Right lung (tissue), 5 donors: ENCODE data around the gene TNPO2. TPM values are rescaled to one million over a fixed set of nuclear protein-coding genes. Genes with fewer than 3 reads are reported as not detected.
A peak's percentile ranks its signal among the peaks of the same experiment; 100 is the strongest.
"Not testable (repeated sequence)": the region's sequence is repeated elsewhere in the genome, so short reads cannot be mapped to it uniquely, and the experiment has no call there.

ENCODE experiments used
- DNase-seq, 2 donors: peaks; one replicate each; pipeline ENCODE4 v3.0.0-alpha.2; 2013
- polyA plus RNA-seq, 5 donors: library from polyadenylated mRNA; unstranded; fragments of 120-200 nt; gene quantifications; one replicate each; pipeline versions ENCODE4 v1.2.1 to v1.2.3, GENCODE V29; 2013; ENCODE audit warnings: inconsistent platforms in 1 of 5, low replicate concordance in 1 of 5; ENCODE audit not compliant: insufficient read length in 5 of 5, insufficient read depth in 1 of 5

The TNPO2 gene
- polyA plus RNA-seq, 5 donors: 69.3 to 85.1 (median 75.9) TPM

GRCh38 chr19:12678039-12678438, 45.7 kb downstream of the TNPO2 start:
- DNase-seq: not testable (repeated sequence)

DNA sequence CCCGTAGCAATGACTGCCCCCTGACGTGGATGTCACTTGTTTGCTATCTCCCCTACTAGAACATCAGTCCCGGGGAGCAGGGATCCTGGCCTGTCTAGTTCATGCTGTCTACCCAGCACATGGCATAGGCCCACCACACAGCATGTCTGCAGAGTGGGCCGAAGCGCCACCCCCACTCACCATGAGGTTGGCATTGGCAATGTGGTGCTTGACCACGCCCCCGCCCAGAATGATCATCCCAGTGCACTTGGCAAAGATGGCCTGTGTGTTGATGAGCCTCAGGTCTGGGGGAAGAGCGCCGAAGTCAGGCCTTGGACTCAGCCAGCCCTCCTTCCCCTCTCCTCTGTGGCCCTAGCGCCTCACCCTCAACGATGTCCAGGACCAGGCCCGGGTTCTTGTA, 46.8 kb downstream of the TNPO2 start:
- no peak for DNase-seq

DNA sequence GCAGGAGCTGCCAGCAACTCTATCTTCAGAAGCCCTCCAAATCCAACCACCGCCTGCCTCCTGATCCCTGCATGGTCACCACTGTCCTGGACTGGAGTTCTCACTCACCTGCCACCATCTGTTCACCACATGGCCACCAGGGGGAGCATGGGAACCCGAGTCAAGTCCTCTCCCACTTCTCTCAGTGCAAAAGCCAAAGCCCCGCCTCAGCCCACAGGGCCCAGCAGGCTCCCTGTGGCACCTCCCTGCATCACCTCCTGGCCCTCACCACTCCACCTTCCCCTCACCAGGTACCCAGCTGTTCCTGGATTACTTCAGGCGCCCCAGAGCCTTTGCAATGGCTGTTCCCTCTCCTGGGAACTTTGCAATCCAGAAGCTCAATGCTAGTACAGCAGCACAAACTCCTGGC, 47.3 kb downstream of the TNPO2 start:
- DNase-seq: peak; percentile 36 to 53

DNA sequence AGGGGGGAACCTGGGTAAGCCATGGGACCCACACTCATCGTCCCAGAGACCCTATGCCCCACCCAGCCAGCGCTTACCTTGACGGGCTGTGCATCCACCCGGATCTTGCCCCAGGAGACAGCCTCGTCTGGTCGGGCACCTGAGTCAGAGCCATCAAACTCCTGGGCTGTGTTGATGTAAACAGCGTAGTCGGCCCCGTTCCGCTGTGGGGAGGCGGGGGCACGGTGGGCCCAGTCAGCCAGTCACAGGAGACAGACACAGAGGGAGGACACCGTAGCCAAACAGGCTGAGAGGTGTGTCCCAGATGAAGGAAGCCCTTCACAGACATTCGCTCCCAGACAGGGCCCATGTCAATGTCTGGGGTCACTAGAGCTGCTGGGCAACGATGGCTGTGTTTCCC, 47.8 kb downstream of the TNPO2 start:
- no peak for DNase-seq

DNA sequence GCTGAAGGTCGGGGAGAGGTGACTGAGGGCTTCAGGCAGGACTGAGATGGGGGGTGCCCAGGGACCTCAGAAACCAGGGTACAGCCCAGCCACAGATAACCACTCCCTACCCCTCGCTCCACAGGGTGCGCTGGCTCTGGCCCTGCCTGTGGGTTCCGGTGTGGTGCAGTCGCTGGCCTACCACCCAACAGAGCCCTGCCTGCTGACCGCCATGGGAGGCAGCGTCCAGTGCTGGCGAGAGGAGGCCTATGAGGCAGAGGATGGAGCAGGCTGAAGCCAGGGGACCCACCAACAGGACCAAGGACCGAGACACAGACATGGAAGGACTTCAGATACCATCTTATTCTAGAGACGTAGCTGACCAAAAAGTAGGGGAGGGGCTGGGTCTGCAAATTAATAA, 48.3 kb downstream of the TNPO2 start:
- no peak for DNase-seq

- no peak for DNase-seq
Observed at GRCh38 chr19:12672744-12673143, 51.0 kb downstream of the TNPO2 start.

- no peak for DNase-seq
Observed at GRCh38 chr19:12670159-12670928, 53.4 kb downstream of the TNPO2 start.

- DNase-seq: peak; percentile 83 to 86
Observed at GRCh38 chr19:12669270-12670158, 54.2 kb downstream of the TNPO2 start.

GRCh38 chr19:12668932-12669269, 54.8 kb downstream of the TNPO2 start:
- DNase-seq: no peak

DNA sequence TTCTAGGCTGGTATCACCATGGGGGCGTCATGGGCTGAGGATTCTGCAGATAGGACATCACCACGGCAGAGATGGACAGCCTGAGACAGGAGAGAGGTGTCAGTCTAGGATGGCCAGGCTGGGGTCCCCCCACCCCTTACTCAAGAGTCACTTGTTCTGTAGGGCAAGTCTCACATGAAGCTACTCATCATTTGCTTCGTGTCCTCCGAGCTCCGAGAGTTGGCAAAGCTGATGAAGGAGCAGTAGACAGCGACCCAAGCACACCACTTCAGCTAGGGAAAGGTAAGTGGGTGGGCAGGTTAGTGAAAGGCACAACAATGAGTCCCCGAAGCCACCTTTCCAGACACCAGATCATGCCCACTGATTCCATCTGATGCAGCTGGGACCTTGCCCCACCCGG, 55.4 kb downstream of the TNPO2 start:
- no peak for DNase-seq

- DNase-seq: no peak
Observed at GRCh38 chr19:12667731-12668302, 55.9 kb downstream of the TNPO2 start.

DNA sequence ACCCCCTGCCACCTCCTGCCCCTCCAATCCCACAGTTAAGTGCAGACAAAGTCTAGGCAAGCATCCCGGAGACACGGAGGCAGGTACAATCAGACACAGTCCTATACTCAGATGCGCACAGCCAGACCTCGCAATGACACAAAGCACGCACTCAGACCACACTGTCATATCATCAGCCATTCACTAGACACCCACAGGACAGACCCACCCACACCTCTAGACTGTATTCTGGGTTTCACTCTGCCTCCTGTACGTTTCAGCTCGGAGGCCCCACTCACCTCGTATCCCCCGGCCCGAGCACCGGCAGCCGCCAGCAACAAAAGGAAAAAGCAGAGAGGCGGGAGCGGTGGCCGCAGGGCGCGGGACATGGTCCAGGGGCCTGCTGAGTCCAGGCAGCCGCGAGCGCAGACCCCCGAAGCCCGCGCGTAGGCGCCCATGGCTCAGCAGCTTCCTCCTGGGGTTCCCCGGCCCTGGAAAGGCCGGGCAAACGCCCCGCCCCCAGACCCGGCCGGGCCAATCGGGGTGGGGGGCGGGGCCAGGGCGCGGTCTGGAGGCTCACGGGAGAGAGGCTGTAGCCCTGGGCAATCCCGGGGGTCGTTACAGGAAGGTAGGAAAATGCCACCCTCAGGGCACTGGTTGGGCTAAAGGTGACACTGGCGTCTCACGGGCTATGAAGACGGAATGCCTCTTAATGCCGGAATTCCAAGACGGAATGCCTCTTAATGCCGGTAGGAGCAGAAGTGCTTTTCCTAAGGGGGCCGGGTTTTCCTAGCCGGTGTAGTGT, 57.3 kb downstream of the TNPO2 start, which contains the start of the genes MAN2B1 and WDR83:
Gene MAN2B1, minus strand, starts transcription at position 478 of the 784 bp plus-strand sequence. Its CDS starts 41 bp downstream, at position 437.
Gene WDR83, plus strand, starts transcription at position 543 of the 784 bp plus-strand sequence. CDS start 2,984 bp downstream, outside the sequence.
- peak; percentile 72 to 73 for DNase-seq

GRCh38 chr19:12665671-12666264, 58.0 kb downstream of the TNPO2 start:
- DNase-seq: no peak

- no peak for DNase-seq
Observed at GRCh38 chr19:12665281-12665573, 58.5 kb downstream of the TNPO2 start.

DNA sequence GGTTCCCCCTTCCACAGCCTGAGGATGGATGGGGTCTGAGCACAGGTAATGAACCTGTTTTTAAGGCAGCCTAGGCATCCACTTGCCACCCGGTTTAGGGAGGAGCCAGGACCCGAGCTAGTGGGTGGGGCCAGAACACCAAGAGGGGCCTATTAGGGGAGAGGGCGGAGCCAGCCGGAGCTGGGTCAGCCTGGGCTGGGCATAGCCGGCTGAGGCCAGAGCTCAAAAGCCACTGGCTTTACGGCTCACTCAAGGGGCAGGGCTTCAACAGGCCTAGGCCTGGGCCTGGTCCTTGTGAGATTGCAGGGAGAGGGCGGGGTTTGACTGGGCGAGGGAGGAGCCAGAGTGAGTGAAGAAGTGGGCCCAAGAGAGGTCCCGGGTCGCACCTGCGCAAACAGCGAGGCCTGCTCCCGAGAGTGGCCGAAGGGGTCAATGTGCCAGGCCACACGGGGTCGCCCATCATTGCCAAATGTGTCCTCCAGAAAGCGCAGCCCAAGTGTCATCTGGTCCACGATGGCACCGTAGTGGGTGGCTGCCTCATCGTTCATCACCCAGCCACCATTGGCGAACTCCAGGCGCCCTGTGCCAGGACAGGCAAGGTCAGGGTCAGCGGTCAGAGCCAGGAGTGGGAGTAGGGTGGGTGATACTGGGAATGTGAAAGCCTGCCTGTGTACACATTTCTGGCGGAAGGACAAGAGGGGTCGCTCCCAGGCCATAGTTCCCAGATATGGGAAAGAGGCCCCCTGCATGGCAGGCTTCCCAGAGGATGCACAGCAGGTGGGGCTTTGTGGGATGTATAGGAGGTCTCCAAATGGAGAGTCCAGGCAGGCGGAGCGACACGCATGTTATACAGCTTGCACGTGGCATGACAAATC, 59.1 kb downstream of the TNPO2 start:
- no peak for DNase-seq

DNA sequence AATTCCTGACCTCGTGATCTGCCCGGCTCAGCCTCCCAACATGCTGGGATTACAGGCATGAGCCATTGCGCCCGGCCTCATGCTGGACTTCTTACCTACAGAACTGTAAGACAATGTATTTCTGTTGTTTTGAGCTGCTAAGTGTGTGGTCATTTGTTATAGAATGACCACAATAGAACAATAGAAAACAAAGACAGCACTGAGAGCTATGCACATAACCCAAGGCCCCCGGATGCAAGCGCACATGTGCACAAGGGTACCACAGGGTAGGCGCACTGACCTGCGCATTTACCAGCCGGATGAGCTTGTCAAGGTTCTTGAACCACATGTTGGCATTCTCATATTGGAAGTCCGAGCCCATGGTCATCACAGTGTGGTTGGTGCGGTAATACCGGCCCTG, 62.8 kb downstream of the TNPO2 start:
- no peak for DNase-seq

- no peak for DNase-seq
Observed at GRCh38 chr19:12657966-12658365, 65.8 kb downstream of the TNPO2 start.

- DNase-seq: no peak
Observed at GRCh38 chr19:12656899-12657571, 66.7 kb downstream of the TNPO2 start.

DNA sequence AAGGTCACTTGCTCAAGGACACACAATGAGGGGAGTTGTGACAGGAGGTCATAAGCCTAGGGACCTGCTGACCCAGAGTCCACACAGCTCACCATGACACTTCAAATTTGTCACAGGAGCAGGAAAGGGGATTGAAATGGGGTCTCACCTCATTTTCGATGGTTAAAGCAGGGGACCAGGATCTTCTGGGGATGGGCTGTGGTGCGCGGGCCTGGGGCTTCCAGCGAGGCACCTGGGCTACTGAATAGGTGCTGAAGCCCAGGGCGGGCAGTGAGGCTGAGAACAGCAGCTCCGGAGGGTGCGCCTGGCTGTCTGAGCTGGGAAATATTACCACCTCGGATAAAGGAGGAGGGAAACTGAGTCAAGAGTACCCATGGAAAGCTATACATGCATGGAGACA, 68.2 kb downstream of the TNPO2 start:
- DNase-seq: no peak

DNA sequence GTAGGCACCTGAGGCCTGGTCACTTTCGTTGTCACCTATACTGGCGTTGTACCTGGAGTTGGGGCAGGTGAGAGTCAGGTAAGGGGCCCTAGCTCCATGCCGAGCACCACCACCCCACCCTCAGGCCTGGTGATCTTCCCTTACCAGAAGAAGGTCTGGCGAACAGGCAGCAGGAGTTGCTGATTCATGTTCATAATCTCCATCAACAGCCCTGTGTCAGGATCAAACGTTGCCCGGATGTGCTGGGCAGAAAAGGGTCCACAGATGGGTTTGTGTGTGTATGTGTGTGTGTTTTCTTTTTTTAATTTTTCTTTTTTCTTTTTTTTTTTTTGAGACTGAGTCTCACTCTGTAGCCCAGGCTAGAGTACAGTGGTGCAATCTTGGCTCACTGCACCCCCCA, 71.5 kb downstream of the TNPO2 start:
- no peak for DNase-seq
